ENCODE results near the gene DRGX. TPM values are rescaled to one million over a fixed set of nuclear protein-coding genes. Genes with fewer than 3 reads are reported as not detected.

The DRGX gene
- total RNA-seq, 4 donors from 2014 or later: 0.14 TPM; not detected in 3

DNA sequence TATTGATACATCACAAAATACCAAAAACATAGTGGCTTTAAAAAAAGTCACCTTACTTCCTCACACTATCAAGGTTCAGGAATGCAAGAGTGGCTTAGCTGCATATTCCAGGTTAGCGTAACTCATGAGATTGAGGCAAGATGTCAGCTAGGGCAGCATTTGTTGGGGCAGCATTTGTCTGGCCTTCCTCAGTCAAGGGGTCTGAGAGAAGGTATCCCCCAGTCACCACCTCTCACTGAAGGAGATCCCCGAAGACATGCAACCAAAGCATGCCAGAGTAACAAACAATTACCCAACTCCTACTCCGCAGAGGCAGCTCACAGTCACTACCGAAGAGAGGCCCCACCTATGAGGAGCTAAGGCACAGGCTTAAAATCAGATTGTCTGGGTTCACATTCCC, 48.5 kb downstream of the DRGX start:
- DNase-seq: no peak
- intact Hi-C loops (cut with DNase I; ENCODE audit: low total_unique reads): no loop called here
- Histone ChIP-seq H3K27ac (no peak overlapping the region), H3K9me3 (no peaks in the 10 kb centered on the region), H3K4me1 (no peaks in the 10 kb centered on the region), H3K36me3 (no peaks in the 10 kb centered on the region), H3K4me3 (no peak overlapping the region), H3K27me3 (no peaks in the 10 kb centered on the region)
- TF ChIP-seq POLR2A (IDR thresholded peaks at IDR 0.05): no peak
- TF ChIP-seq, protein P1, sequence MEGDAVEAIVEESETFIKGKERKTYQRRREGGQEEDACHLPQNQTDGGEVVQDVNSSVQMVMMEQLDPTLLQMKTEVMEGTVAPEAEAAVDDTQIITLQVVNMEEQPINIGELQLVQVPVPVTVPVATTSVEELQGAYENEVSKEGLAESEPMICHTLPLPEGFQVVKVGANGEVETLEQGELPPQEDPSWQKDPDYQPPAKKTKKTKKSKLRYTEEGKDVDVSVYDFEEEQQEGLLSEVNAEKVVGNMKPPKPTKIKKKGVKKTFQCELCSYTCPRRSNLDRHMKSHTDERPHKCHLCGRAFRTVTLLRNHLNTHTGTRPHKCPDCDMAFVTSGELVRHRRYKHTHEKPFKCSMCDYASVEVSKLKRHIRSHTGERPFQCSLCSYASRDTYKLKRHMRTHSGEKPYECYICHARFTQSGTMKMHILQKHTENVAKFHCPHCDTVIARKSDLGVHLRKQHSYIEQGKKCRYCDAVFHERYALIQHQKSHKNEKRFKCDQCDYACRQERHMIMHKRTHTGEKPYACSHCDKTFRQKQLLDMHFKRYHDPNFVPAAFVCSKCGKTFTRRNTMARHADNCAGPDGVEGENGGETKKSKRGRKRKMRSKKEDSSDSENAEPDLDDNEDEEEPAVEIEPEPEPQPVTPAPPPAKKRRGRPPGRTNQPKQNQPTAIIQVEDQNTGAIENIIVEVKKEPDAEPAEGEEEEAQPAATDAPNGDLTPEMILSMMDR (IDR thresholded peaks at IDR 0.05): no peak

DNA sequence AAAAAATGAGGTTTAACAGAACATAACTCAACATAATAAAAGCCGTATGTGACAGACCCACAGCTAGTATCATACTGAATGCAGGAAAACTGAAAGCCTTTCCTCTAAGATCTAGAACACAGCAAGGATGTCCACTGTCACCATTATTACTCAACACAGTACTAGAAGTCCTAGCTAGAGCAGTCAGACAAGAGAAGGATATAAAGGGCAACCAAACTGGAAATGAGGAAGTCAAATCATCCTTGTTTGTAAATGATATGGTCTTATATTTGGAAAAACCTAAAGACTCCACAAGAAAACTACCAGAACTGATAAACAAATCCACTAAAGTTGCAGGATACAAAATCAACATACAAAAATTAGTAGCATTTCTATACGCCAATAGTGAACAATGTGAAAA, 51.0 kb downstream of the DRGX start:
- Histone ChIP-seq H3K4me1 (no peaks in the 10 kb centered on the region), H3K9me3 (no peaks in the 10 kb centered on the region), H3K27ac (no peak overlapping the region), H3K4me3 (no peak overlapping the region), H3K36me3 (no peaks in the 10 kb centered on the region), H3K27me3 (no peaks in the 10 kb centered on the region)
- intact Hi-C loops (cut with DNase I; ENCODE audit: low total_unique reads): no loop called here
- no peak for DNase-seq
- TF ChIP-seq, protein P1 (IDR thresholded peaks at IDR 0.05): no peak
- TF ChIP-seq POLR2A (IDR thresholded peaks at IDR 0.05): no peak

DNA sequence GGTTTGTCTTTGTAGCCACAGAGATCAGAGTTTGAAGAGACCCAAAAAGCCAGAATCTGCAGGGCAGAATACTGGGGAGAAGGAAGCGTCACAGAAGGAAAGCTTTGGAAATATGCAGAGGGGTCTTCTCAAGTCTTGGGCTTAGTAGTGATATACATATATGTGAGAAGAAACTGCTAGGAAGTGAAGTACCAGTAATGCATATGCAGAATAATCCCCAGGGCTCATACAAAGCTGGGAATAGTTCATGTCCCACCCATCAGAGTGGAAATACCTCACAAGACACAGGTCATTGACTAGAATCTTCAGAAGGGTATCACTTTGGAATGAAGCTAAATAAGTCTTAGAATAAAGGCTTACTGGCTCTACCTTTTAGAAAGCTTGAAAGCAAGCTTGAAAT, 57.3 kb downstream of the DRGX start:
- no peak for DNase-seq
- H3K27me3 ChIP-seq: no peaks in the 10 kb centered on the region
- no peak overlapping the region for H3K4me3 ChIP-seq
- no peak overlapping the region for H3K27ac ChIP-seq
- TF ChIP-seq, protein P1 (IDR thresholded peaks at IDR 0.05): no peak
- TF ChIP-seq POLR2A (IDR thresholded peaks at IDR 0.05): no peak
- H3K9me3 ChIP-seq: no peaks in the 10 kb centered on the region
- no peaks in the 10 kb centered on the region for H3K36me3 ChIP-seq
- no peaks in the 10 kb centered on the region for H3K4me1 ChIP-seq
- intact Hi-C loops (cut with DNase I; ENCODE audit: low total_unique reads): no loop called here

DNA sequence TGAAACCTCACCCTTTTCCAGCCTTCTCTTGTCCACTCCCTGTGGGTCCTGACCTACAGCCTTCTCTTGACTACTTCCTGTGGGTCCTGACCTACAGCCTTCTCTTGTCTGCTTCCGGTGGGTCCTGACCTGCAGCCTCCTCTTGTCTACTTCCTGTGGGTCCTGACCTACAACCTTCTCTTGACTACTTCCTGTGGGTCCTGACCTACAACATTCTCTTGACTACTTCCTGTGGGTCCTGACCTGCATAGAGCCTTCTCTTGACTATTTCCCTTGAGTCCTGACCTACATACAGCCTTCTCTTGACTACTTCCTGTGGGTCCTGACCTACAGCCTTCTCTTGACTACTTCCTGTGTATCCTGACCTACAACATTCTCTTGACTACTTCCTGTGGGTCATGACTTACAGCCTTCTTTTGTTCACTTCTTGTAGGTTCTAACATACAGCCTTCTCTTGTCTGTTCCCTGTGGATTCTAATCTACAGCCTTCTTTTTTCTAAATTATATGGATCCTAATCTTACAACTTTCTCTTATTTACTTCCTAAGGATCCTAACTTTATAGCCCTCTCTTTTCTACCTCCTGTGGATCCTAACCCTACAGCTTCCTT, 60.4 kb downstream of the DRGX start:
- intact Hi-C loops (cut with DNase I; ENCODE audit: low total_unique reads): no loop called here
- H3K4me1 ChIP-seq: no peaks in the 10 kb centered on the region
- H3K9me3 ChIP-seq: no peaks in the 10 kb centered on the region
- H3K27ac ChIP-seq: no peak overlapping the region
- no peak for DNase-seq
- H3K27me3 ChIP-seq: no peaks in the 10 kb centered on the region
- no peaks in the 10 kb centered on the region for H3K36me3 ChIP-seq
- no peak for TF ChIP-seq POLR2A (IDR thresholded peaks at IDR 0.05)
- TF ChIP-seq, protein P1 (IDR thresholded peaks at IDR 0.05): no peak
- no peak overlapping the region for H3K4me3 ChIP-seq

DNA sequence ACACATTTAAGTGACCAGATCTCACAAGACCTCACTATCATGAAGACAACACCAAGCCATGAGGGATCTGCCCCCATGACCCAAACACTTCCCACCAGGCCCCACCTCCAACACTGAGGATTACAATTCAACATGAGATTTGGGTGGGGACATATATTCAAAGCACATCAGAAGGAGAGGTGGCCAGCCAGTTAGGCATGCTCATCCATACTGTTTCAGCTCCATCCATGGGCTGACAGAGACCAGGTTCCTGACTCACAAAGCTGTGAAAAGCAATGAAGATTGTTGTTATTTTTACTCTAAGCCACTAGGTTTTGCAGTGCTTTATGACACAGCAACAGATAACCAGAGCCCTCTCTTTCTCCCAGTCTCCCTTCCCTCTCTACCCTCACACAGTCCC, 60.9 kb downstream of the DRGX start:
- no peak for DNase-seq
- H3K4me3 ChIP-seq: no peak overlapping the region
- TF ChIP-seq, protein P1 (IDR thresholded peaks at IDR 0.05): no peak
- TF ChIP-seq POLR2A (IDR thresholded peaks at IDR 0.05): no peak
- no peaks in the 10 kb centered on the region for H3K27me3 ChIP-seq
- intact Hi-C loops (cut with DNase I; ENCODE audit: low total_unique reads): no loop called here
- H3K9me3 ChIP-seq: no peaks in the 10 kb centered on the region
- no peaks in the 10 kb centered on the region for H3K4me1 ChIP-seq
- no peaks in the 10 kb centered on the region for H3K36me3 ChIP-seq
- H3K27ac ChIP-seq: no peak overlapping the region

Data from uterus (tissue), 4 donors.